ENCODE results near the gene CYP39A1.

CYP39A1 gene

GRCh38 chr6:46541556-46541955 lies 111.1 kb downstream of the CYP39A1 start:
- Histone ChIP-seq H3K36me3 (replicated peaks) (no peaks in the 10 kb centered on the region), H3K9me3 (no peaks in the 10 kb centered on the region), H3K27me3 (ENCODE audit: low read depth) (no peaks in the 10 kb centered on the region), H3K4me1 (no peaks in the 10 kb centered on the region), H3K4me3 (no peak overlapping the region)
- in situ Hi-C loops (cut with MboI; ENCODE audit: low sequenced_read_pairs), result no loop called here
- no peak for DNase-seq (ENCODE audit: low spot score in 2 of 2)

GRCh38 chr6:46539866-46540265 lies 112.8 kb downstream of the CYP39A1 start:
- in situ Hi-C loops (cut with MboI; ENCODE audit: low sequenced_read_pairs), result no loop called here
- Histone ChIP-seq H3K4me1 (no peaks in the 10 kb centered on the region), H3K36me3 (replicated peaks) (no peaks in the 10 kb centered on the region), H3K4me3 (no peak overlapping the region), H3K9me3 (no peaks in the 10 kb centered on the region), H3K27me3 (ENCODE audit: low read depth) (no peaks in the 10 kb centered on the region)
- no peak for DNase-seq (ENCODE audit: low spot score in 2 of 2)

GRCh38 chr6:46538800-46539480 lies 113.7 kb downstream of the CYP39A1 start:
- DNase-seq (ENCODE audit: low spot score in 2 of 2), result no peak
- in situ Hi-C loops (cut with MboI; ENCODE audit: low sequenced_read_pairs), result no loop called here
- no peaks in the 10 kb centered on the region for H3K27me3 ChIP-seq (ENCODE audit: low read depth)

GRCh38 chr6:46530896-46531295 lies 121.7 kb downstream of the CYP39A1 start:
- Histone ChIP-seq H3K4me1 (no peaks in the 10 kb centered on the region), H3K4me3 (no peak overlapping the region), H3K27me3 (ENCODE audit: low read depth) (no peaks in the 10 kb centered on the region), H3K9me3 (no peaks in the 10 kb centered on the region), H3K36me3 (replicated peaks) (no peaks in the 10 kb centered on the region)
- DNase-seq (ENCODE audit: low spot score in 2 of 2), result no peak
- in situ Hi-C loops (cut with MboI; ENCODE audit: low sequenced_read_pairs), result no loop called here

More at GRCh38 chr6:46538800-46539480, 113.7 kb downstream of the CYP39A1 start:
- no peak overlapping the region for H3K4me3 ChIP-seq
- no peaks in the 10 kb centered on the region for H3K4me1 ChIP-seq
- no peaks in the 10 kb centered on the region for H3K36me3 ChIP-seq (replicated peaks)
- H3K9me3 ChIP-seq, result no peaks in the 10 kb centered on the region

GRCh38 chr6:46528961-46529750 lies 123.5 kb downstream of the CYP39A1 start:
- no peaks in the 10 kb centered on the region for H3K4me1 ChIP-seq
- H3K27me3 ChIP-seq (ENCODE audit: low read depth), result no peaks in the 10 kb centered on the region
- DNase-seq (ENCODE audit: low spot score in 2 of 2), result no peak
- no peaks in the 10 kb centered on the region for H3K36me3 ChIP-seq (replicated peaks)
- no peak overlapping the region for H3K4me3 ChIP-seq
- H3K9me3 ChIP-seq, result no peaks in the 10 kb centered on the region
- in situ Hi-C loops (cut with MboI; ENCODE audit: low sequenced_read_pairs), result no loop called here

- no peaks in the 10 kb centered on the region for H3K4me1 ChIP-seq
- H3K9me3 ChIP-seq, result no peaks in the 10 kb centered on the region
- DNase-seq (ENCODE audit: low spot score in 2 of 2), result no peak
- no peaks in the 10 kb centered on the region for H3K27me3 ChIP-seq (ENCODE audit: low read depth)
- no peak overlapping the region for H3K4me3 ChIP-seq
- H3K36me3 ChIP-seq (replicated peaks), result no peaks in the 10 kb centered on the region
- in situ Hi-C loops (cut with MboI; ENCODE audit: low sequenced_read_pairs), result no loop called here
Observed at GRCh38 chr6:46526607-46527006, 126.0 kb downstream of the CYP39A1 start.

GRCh38 chr6:46525583-46525982 lies 127.0 kb downstream of the CYP39A1 start:
- in situ Hi-C loops (cut with MboI; ENCODE audit: low sequenced_read_pairs), result no loop called here
- H3K4me1 ChIP-seq, result no peaks in the 10 kb centered on the region
- H3K4me3 ChIP-seq, result no peak overlapping the region
- H3K9me3 ChIP-seq, result no peaks in the 10 kb centered on the region
- H3K27me3 ChIP-seq (ENCODE audit: low read depth), result no peaks in the 10 kb centered on the region
- no peak for DNase-seq (ENCODE audit: low spot score in 2 of 2)
- no peaks in the 10 kb centered on the region for H3K36me3 ChIP-seq (replicated peaks)

GRCh38 chr6:46521464-46521971 lies 131.1 kb downstream of the CYP39A1 start:
- Histone ChIP-seq H3K27me3 (ENCODE audit: low read depth) (no peaks in the 10 kb centered on the region), H3K9me3 (no peaks in the 10 kb centered on the region), H3K4me3 (no peak overlapping the region), H3K4me1 (no peaks in the 10 kb centered on the region), H3K36me3 (replicated peaks) (no peaks in the 10 kb centered on the region)
- no peak for DNase-seq (ENCODE audit: low spot score in 2 of 2)
- in situ Hi-C loops (cut with MboI; ENCODE audit: low sequenced_read_pairs), result no loop called here

GRCh38 chr6:46517202-46517601 lies 135.4 kb downstream of the CYP39A1 start:
- Histone ChIP-seq H3K4me3 (no peak overlapping the region), H3K4me1 (no peaks in the 10 kb centered on the region), H3K9me3 (no peaks in the 10 kb centered on the region), H3K27me3 (ENCODE audit: low read depth) (no peaks in the 10 kb centered on the region), H3K36me3 (replicated peaks) (no peaks in the 10 kb centered on the region)
- in situ Hi-C loops (cut with MboI; ENCODE audit: low sequenced_read_pairs), result no loop called here
- no peak for DNase-seq (ENCODE audit: low spot score in 2 of 2)

- Histone ChIP-seq H3K9me3 (no peaks in the 10 kb centered on the region), H3K4me1 (no peaks in the 10 kb centered on the region), H3K4me3 (no peak overlapping the region), H3K27me3 (ENCODE audit: low read depth) (no peaks in the 10 kb centered on the region), H3K36me3 (replicated peaks) (no peaks in the 10 kb centered on the region)
- DNase-seq (ENCODE audit: low spot score in 2 of 2), result no peak
- in situ Hi-C loops (cut with MboI; ENCODE audit: low sequenced_read_pairs), result no loop called here
Observed at GRCh38 chr6:46513533-46513932, 139.1 kb downstream of the CYP39A1 start.

GRCh38 chr6:46511320-46511719 lies 141.3 kb downstream of the CYP39A1 start:
- Histone ChIP-seq H3K36me3 (replicated peaks) (no peaks in the 10 kb centered on the region), H3K27me3 (ENCODE audit: low read depth) (no peaks in the 10 kb centered on the region; the same call in 1 of the 2 replicates), H3K9me3 (no peaks in the 10 kb centered on the region), H3K4me1 (no peaks in the 10 kb centered on the region), H3K4me3 (no peak overlapping the region)
- DNase-seq (ENCODE audit: low spot score in 2 of 2), result no peak
- in situ Hi-C loops (cut with MboI; ENCODE audit: low sequenced_read_pairs), result no loop called here

- no peak for DNase-seq (ENCODE audit: low spot score in 2 of 2)
- no peaks in the 10 kb centered on the region for H3K4me1 ChIP-seq
- H3K27me3 ChIP-seq (ENCODE audit: low read depth), result no peaks in the 10 kb centered on the region; the same call in 1 of the 2 replicates
- no peaks in the 10 kb centered on the region for H3K9me3 ChIP-seq
- no peak overlapping the region for H3K4me3 ChIP-seq
- no peaks in the 10 kb centered on the region for H3K36me3 ChIP-seq (replicated peaks)
- in situ Hi-C loops (cut with MboI; ENCODE audit: low sequenced_read_pairs), result no loop called here
Observed at GRCh38 chr6:46510651-46511050, 142.0 kb downstream of the CYP39A1 start.

- no peak for DNase-seq (ENCODE audit: low spot score in 2 of 2)
- Histone ChIP-seq H3K9me3 (no peaks in the 10 kb centered on the region), H3K36me3 (replicated peaks) (no peaks in the 10 kb centered on the region), H3K4me1 (no peaks in the 10 kb centered on the region), H3K4me3 (no peak overlapping the region), H3K27me3 (ENCODE audit: low read depth) (no peaks in the 10 kb centered on the region; the same call in 1 of the 2 replicates)
- in situ Hi-C loops (cut with MboI; ENCODE audit: low sequenced_read_pairs), result no loop called here
Observed at GRCh38 chr6:46509981-46510510, 142.6 kb downstream of the CYP39A1 start.

- in situ Hi-C loops (cut with MboI; ENCODE audit: low sequenced_read_pairs), result no loop called here
- Histone ChIP-seq H3K36me3 (replicated peaks) (no peaks in the 10 kb centered on the region), H3K27me3 (ENCODE audit: low read depth) (no peaks in the 10 kb centered on the region; the same call in 1 of the 2 replicates), H3K4me3 (no peak overlapping the region), H3K9me3 (no peaks in the 10 kb centered on the region), H3K4me1 (no peaks in the 10 kb centered on the region)
- DNase-seq (ENCODE audit: low spot score in 2 of 2), result no peak
Observed at GRCh38 chr6:46509063-46509462, 143.6 kb downstream of the CYP39A1 start.

All from HAP-1 (cell line).